ENCODE measurements around the gene RYK.
"Not testable (repeated sequence)": the region's sequence is repeated elsewhere in the genome, so short reads cannot be mapped to it uniquely, and the experiment has no call there.

Gene RYK

GRCh38 chr3:134216851-134217250 is 33.8 kb downstream of the RYK start:
- no peak for DNase-seq (ENCODE audit: low read depth in 2 of 2)

GRCh38 chr3:134216191-134216764 is 34.4 kb downstream of the RYK start:
- no peak for DNase-seq (ENCODE audit: low read depth in 2 of 2)

- no peak for DNase-seq (ENCODE audit: low read depth in 2 of 2)
These were observed 36.4 kb downstream of the RYK start for GRCh38 chr3:134214239-134214638.

GRCh38 chr3:134212967-134213665 is 37.5 kb downstream of the RYK start:
- DNase-seq (ENCODE audit: low read depth in 2 of 2) = peak; percentile 79 to 92

- no peak for DNase-seq (ENCODE audit: low read depth in 2 of 2)
These were observed 38.9 kb downstream of the RYK start for GRCh38 chr3:134211797-134212196.

GRCh38 chr3:134205451-134205850 is 45.2 kb downstream of the RYK start:
- no peak for DNase-seq (ENCODE audit: low read depth in 2 of 2)

- no peak for DNase-seq (ENCODE audit: low read depth in 2 of 2)
These were observed 49.2 kb downstream of the RYK start for GRCh38 chr3:134201201-134202130.

- DNase-seq (ENCODE audit: low read depth in 2 of 2) = not testable (repeated sequence)
These were observed 50.8 kb downstream of the RYK start for GRCh38 chr3:134199880-134200279.

GRCh38 chr3:134199240-134199639 is 51.4 kb downstream of the RYK start:
- no peak for DNase-seq (ENCODE audit: low read depth in 2 of 2)

- no peak for DNase-seq (ENCODE audit: low read depth in 2 of 2)
These were observed 52.2 kb downstream of the RYK start for GRCh38 chr3:134198414-134198813.

- DNase-seq (ENCODE audit: low read depth in 2 of 2) = no peak
These were observed 52.9 kb downstream of the RYK start for GRCh38 chr3:134197681-134198261.

- no peak for DNase-seq (ENCODE audit: low read depth in 2 of 2)
These were observed 56.4 kb downstream of the RYK start for GRCh38 chr3:134194247-134194646.

- DNase-seq (ENCODE audit: low read depth in 2 of 2) = no peak
These were observed 60.4 kb downstream of the RYK start for GRCh38 chr3:134190250-134190649.

GRCh38 chr3:134189849-134190248 is 60.8 kb downstream of the RYK start:
- DNase-seq (ENCODE audit: low read depth in 2 of 2) = no peak

- DNase-seq (ENCODE audit: low read depth in 2 of 2) = no peak
These were observed 64.3 kb downstream of the RYK start for GRCh38 chr3:134186391-134186790.

GRCh38 chr3:134180761-134181160 is 69.9 kb downstream of the RYK start:
- no peak for DNase-seq (ENCODE audit: low read depth in 2 of 2)

- no peak for DNase-seq (ENCODE audit: low read depth in 2 of 2)
These were observed 71.2 kb downstream of the RYK start for GRCh38 chr3:134179508-134179907.

GRCh38 chr3:134163096-134163495 is 87.6 kb downstream of the RYK start:
- no peak for DNase-seq (ENCODE audit: low read depth in 2 of 2)

GRCh38 chr3:134161898-134162615 is 88.6 kb downstream of the RYK start:
- DNase-seq (ENCODE audit: low read depth in 2 of 2) = no peak

GRCh38 chr3:134155446-134155845 is 95.2 kb downstream of the RYK start:
- DNase-seq (ENCODE audit: low read depth in 2 of 2) = no peak

- DNase-seq (ENCODE audit: low read depth in 2 of 2) = no peak
These were observed 96.9 kb downstream of the RYK start for GRCh38 chr3:134153761-134154160.

- DNase-seq (ENCODE audit: low read depth in 2 of 2) = no peak
These were observed 100.2 kb downstream of the RYK start for GRCh38 chr3:134150476-134150875.

Data from stimulated activated CD4-positive, alpha-beta T cell treated with anti-CD3 and anti-CD28 coated beads, Interleukin-12 subunit alpha, Interleukin-12 subunit beta, amount 100 ng/mL, for 24 hours (primary cell).